HPDE6-E6E7 (cell line): ENCODE data around the gene IRF3.

Source experiments
- DNase-seq: peaks from one replicate; pipeline ENCODE4 v3.0.0; 2011; ENCODE audit warnings: missing footprints; ENCODE audit errors: extremely low spot score

Gene IRF3, protein sequence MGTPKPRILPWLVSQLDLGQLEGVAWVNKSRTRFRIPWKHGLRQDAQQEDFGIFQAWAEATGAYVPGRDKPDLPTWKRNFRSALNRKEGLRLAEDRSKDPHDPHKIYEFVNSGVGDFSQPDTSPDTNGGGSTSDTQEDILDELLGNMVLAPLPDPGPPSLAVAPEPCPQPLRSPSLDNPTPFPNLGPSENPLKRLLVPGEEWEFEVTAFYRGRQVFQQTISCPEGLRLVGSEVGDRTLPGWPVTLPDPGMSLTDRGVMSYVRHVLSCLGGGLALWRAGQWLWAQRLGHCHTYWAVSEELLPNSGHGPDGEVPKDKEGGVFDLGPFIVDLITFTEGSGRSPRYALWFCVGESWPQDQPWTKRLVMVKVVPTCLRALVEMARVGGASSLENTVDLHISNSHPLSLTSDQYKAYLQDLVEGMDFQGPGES

DNA sequence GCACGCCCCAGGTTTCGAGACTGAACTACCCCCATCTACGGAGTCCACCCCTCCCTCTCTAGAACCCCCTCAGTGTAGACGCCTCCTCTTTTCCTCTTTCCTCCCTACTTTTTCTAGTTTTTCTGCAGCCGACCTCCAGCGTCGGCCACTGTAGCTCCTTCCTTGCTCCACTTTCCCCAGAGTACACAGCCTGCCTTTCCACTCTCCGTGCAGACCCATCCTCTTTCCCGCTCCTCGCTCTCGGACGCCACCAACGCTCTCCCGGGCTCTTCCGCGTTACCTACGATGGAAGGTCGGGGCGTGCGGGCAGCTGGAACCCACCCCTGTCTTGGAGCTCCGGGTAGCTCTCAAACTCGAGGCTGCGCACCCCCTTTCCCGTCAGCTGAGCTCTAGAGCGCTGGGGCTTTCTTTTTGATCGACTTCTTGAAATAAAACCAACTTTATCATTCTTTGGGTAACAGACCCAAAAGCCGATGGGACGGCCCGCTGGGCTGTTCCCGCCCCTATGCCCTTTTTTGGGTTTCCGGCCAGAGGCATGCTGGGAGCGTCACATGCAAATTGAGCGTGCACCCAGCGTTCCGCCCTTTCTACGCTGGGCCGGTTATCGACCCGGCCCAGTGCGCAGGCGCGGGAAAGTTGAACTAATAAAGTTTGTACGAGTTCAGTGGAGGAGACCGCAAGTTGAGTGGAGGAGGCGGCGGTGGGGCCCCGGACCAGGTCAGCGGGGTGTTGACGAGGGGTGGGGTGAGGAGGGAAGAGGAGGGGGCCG lies at the start of gene IRF3, which contains the start of gene BCL2L12:
IRF3 (minus strand) TSS at position 507 of the 769 bp plus-strand sequence. CDS start 1,019 bp downstream, outside the sequence.
BCL2L12 (plus strand) TSS at position 583 of the 769 bp plus-strand sequence. CDS start 760 bp downstream, outside the sequence.
- peak; percentile 97 for DNase-seq

DNA sequence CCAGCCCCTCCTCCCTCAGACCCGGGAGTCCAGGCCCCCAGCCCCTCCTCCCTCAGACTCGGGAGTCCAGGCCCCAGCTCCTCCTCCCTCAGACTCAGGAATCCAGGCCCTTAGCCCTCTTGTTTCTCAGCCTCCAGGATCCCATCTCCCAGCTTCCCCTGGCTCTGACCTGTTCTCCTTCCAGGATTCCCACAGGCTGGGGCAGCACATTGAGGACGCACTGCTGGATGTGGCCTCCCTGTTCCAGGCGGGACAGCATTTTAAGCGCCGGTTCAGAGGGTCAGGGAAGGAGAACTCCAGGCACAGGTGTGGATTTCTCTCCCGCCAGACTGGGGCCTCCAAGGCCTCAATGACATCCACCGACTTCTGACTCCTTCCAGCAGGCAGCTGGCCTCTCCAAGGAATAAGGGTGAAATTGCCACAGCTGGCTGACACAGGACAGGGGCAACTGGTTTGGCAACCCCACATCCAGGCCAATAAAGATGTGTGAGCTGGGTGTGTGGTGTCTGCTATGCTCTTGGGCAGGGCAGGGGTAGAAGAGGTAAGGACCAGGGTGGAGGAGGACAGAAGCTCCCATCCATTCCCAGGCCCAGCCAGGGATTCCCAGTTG lies 47.7 kb upstream of the IRF3 start:
- no peak for DNase-seq

DNA sequence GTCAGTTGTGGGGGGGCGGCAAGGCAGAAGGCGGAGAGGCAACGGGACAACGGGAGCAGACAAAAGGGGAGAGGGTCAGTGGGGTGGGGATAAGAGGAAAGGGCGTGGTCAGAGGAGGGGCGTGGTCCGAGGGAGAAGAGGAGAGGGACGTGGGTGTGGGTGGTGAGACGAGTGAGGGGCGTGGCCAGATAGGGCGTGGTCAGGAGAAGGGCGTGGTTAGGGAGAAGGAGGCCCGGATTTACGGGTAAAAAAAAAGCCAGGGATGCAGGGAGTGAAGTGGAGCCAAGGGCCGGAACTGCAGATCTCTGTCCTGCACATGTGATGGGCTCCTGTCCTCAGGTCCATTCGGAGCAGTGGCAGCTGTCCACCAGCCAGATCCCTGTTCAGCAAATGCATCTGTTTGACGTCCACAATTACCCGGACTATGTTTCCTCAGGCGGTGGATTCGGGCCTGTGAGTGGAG lies 46.8 kb upstream of the IRF3 start:
- no peak for DNase-seq

DNA sequence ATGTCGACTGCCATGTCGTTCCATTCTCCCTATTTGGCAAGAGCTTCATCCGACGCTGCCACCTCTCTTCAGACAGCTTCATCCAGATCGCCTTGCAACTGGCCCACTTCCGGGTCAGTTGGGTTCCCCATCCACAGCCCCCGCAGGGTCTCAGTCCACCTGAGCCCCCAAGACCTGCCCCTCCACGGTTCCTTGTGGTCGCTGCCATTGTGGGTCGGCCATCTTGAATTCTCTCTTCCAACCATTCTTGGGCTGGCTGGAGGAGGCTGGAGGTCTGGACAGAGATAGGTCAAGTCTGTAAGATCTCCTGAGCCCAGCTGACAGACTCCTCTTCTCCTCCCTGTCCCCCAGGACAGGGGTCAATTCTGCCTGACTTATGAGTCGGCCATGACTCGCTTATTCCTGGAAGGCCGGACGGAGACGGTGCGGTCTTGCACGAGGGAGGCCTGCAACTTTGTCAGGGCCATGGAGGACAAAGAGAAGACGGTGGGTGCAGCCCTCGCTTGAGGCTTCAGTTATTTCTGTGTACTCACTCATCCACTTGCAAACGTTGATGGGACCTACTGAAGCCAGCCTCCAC lies 44.8 kb upstream of the IRF3 start:
- DNase-seq = no peak

DNA sequence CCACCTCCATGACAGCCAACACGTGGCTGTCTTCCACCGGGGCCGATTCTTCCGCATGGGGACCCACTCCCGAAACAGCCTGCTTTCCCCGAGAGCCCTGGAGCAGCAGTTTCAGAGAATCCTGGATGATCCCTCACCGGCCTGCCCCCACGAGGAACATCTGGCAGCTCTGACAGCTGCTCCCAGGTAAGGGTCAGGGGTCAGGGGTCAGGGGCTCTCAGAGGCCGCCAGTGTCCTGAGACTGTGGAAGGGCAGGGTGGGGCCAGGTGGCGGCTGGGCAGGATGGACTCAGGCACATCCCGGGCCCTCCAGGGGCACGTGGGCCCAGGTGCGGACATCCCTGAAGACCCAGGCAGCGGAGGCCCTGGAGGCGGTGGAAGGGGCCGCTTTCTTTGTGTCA lies 40.3 kb upstream of the IRF3 start:
- DNase-seq = no peak

DNA sequence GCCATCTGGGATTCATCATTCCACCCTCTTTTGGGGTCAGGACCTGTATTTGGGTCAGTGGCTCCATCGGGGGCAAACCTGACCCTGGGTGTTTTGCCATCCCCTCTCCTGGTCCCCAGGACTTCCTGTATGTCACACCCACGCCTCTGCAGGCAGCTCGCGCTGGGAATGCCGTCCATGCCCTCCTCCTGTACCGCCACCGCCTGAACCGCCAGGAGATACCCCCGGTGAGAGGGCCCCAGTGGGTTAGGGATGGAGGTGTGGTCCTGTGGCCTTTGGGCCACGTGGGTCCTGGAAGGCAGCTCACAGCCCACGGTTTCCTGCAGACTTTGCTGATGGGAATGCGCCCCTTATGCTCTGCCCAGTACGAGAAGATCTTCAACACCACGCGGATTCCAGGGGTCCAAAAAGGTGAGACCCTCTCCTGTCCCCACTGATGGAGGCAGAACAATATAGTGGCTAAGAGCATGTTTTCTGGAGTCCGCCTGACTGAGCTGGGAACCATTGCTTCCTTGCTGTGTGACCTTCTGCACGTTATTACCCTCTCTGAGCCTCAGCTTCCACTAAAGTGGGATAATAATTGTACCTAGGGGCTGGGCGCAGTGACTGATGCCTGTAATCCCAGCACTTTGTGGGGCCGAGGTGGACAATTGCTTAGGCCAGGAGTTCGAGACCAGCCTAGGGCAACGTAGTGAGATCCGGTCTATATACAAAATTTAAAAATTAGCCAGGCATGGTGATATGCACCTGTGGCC lies 39.4 kb upstream of the IRF3 start:
- no peak for DNase-seq

DNA sequence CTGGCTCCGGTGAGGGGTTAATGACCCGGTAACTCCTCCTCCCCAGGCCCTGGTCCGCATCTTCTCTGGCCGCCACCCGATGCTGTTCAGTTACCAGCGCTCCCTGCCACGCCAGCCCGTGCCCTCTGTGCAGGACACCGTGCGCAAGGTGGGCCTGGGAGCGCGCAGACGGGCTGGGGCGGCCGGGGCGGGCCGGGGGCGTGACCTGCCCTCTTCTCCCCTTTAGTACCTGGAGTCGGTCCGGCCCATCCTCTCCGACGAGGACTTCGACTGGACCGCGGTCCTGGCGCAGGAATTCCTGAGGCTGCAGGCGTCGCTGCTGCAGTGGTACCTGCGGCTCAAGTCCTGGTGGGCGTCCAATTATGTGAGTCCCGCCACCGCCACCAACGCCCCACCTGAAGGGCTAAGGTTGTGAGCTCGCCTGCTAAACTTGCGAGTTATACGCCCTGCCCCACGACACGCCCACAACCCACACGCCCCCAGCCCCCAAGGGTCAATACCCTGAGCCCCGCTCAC lies 35.7 kb upstream of the IRF3 start:
- no peak for DNase-seq

DNA sequence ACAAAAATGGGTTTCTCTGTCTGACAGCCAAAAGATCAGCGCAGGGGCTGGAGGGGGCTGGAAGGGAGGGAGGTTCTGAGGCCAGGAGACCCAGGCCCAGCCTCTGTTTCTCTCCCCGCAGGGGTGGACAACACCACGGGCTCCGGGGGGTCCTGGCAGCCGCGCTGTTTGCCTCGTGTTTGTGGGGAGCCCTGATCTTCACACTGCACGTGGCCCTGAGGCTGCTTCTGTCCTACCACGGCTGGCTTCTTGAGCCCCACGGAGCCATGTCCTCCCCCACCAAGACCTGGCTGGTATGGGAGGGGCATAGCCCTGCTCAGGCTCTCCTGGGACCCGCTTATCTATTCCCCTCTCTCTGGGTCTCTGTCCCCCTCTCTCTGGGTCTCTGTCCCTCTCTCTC lies 34.9 kb upstream of the IRF3 start:
- DNase-seq = no peak

DNA sequence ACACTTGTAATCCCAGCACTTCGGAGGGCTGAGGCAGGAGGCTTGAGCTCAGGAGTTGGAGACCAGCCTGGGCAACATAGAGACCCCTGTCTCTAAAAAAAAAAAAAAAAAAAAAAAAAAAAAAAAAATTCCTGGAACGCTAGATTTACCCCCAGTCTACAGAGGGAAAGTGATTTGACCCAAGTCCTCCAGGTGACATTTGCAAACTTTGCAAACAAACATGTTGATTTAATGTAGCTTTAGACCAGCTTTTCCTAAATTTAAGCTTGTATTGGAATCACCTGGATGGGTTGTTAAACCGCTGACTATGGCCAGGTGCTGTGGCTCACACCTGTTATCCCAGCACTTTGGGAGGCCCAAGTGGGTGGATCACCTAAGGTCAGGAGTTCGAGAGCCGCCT lies 33.7 kb upstream of the IRF3 start:
- DNase-seq = no peak

DNA sequence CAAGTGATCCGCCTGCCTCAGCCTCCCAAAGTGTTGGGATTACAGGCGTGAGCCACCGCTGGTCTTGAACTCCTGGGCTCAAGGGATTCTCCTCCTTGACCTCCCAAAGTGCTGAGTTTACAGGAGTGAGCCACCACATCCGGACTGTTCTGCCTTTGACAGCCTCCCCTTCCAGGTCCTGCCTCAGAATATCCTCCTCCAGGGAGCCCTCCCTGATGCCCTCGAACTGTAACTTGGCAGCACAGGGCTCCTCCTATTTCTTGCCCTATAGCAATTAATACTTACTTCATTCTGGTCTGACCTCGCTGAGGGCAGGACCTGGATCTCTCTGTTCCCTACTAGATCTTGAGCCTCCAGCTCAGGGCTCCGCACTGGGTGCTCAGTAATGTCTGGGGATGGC lies 31.2 kb upstream of the IRF3 start:
- DNase-seq = no peak

DNA sequence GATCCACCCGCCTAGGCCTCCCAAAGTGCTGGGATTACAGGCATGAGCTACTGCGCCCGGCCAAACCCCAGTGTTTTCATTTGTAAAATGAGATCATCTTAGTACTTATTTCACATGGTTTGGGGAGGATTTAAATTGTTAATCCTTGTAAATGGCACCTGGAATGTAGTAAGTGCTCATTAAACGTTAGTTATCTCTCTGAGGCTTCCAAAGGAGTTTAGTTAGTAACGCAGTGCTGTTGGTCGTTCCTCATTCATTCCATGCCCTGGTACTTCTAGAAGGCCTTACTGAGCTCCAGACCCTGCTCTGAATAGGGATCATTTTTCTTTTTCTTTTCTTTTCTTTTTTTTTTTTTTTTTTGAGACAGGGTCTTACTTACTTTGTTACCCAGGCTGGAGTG lies 30.5 kb upstream of the IRF3 start:
- no peak for DNase-seq

DNA sequence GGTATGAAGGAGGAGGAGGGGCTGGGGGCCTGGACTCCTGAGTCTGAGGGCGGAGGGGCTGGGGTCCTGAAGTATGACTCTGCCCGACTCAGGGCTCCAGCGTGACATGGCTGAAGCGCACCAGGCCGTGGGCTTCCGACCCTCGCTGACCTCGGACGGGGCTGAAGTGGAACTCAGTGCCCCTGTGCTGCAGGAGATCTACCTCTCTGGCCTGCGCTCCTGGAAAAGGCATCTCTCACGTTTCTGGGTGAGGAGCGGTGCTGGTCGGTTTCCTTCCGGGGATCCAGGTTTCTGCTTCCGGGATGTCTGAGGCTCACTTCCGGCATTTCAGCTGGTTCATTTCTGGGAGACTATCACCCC lies 26.5 kb upstream of the IRF3 start:
- no peak for DNase-seq

DNA sequence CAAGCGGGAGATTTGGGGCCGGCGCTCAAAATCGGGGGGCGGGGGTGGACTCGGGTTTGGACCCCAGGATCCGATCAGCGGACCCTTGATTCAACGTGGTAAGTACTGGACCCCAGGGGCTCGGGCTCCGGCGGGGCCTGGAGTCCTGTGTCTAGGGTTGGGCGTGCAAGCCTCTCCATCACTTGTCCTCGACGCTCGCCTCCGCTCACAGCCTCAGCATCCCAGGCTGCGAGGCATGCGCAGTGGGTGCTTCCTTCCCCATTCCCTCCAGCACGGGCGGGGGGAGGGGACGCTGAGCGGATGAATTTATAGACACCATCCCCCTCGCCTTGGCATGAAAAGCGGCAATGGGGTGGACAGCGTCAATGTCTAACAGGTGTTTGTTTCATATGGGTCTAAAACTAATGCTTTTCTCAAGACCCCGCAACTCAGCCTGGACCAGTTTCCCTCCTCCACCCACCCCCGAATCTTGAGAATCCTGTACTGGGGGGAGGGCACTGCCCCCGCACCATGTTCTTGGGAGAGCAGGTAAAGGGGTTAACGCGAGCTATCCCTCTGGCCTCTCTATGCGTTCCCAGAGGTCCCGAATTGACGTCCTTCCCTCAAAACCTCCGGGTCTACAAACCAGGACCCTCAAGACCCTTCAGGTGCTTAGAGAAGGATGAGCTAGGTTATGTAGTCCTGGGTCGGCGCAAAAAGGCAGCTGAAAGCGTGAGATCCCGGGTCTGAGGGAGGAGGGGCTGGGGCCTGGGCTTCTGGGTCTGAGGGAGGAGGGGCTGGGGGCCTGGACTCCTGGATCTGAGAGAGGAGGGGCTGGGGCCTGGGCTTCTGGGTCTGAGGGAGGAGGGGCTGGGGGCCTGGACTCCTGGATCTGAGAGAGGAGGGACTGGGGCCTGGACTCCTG lies 25.8 kb upstream of the IRF3 start:
- no peak for DNase-seq

DNA sequence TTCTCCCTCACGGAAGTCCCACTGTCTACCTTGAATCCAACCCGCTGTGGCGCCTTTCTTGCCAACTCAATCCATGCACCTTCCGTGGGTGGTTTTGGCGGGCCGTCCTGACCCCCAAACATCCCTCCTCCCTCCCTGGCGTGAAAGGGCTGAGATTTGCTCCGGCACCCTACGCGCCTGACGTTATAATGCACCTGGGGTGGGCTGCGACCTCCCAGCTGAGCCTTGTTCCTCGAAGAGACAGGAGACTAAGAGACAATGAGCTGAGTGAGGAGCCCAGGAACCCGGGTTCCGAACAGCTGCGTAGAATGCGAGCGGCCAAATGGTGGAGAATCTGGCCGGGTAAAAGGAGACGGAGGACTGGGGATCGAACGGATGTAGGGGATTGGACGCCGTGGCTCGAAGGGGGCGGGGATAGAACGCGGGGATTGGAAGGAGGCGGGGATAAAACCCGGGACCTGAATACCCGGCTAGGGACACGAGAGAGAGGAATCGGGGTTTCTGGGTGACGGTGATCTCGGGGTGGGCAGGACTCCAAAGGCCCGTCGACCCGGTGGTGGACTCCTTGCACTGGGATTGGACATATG lies 25.1 kb upstream of the IRF3 start, which contains the start of gene CPT1C:
CPT1C (plus strand) TSS at position 461 of the 587 bp plus-strand sequence. CDS start 1,137 bp downstream, outside the sequence.
- peak; percentile 91 for DNase-seq

DNA sequence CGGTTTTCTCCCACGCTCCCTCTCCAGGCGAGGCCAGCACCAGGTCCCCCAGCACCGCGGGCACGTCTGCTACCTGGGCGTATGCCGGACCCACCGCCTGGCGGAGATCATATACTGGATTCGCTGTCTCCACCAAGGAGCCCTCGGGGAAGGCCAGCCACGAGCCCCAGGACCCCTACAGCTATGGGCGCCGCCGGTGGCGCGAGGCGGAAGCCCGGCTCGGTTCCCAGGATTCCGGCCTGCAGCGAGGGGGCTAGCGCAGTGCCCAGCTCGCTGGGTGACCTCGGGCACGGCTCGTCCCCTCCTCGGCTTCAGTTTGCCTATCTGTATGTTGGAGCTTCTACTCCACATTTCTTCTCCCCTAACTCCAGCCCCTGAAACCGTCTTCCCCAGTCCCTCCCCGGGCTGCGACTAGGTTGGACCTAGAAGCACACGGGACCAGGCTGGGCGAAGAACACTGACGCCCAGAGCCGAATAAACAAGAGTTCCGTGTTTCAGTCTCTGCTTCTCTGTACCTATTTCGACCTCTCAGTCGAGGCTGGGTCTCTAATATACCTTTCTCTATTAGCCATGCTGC lies 24.5 kb upstream of the IRF3 start:
- no peak for DNase-seq

DNA sequence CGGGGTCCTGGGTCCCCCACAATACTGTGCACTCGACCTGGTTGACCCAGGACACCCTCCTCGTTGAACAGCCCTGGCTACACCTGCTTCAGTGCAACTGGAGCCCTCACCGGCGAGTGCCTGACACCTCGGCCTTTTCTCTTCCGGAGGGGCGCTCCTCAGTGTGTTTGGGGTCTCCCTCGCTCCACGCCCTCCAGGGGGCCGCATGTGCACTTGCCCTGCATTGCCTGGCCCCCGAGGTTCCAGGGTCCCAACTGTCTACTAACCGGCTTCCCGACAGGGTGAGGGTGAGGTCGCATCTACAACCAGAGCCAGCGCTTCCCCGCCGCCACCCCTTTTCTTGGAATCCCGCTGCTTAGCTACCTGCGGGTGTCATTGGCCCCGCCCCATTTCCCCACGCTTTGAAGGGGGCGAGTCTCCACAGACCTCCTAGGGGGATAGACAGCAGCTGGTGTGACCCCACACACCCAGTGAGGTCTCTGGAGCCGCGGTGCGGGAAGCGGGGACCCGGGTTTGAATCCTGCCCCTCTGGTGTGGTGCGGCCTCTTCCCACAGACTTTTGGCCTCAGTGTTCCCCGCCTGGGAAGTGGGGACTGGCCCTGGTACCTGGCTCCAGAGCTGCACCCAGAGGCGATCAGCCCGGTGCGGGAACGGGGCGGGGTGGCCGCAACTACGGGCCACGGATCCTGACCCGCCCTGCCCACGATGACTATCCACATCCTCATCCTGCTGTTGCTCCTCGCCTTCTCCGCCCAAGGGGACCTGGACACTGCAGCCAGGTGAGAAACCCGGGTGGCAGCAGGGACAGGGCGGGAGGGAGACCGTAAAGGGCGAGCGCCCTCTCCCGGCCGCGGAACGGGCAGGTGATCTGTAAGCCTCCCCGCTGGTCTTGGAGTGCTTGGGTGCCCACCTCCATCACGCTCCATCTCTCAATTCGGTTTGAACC lies 23.7 kb upstream of the IRF3 start, which contains the start of gene ADM5:
ADM5 (plus strand) TSS at position 462 of the 946 bp plus-strand sequence; CDS start at position 706, 244 bp downstream.
- DNase-seq = no peak

DNA sequence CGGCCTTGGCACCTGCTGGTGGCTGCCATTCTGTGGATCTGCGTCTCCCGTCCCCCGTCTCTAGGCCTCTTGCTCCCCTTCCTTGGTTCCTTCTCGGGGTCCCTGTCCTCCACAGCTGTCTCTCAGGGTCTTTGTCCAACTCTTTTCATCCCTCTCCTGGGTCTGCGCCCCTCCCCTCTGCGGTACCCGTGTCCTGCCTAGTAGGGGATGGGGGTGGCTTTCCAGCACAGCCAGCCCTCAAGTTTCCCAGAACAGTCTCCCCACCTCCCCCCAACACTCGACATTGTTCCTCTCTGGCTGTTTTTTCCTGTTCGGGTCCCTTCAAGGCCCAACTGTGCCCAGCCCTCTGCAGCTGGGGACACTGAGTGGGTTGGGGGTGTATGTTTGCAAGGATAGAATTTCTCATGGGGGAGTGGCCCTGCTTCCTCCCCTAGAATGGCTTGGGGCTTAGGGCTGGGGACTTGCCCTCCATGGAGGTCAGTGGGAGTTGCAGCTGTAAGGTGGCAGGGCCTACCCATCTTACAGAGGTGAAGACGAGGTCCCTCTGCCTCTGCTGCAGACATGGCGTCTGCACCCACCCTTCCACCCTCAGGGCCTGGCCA lies 23.0 kb upstream of the IRF3 start:
- DNase-seq = no peak
